Transverse colon (tissue), 3 donors: ENCODE measurements around the gene MFNG.

Source experiments
- CTCF ChIP-seq, 5 experiments: fragments of 200-600 bp in 3 of 5; fragments of 450-650 bp in 2 of 5; sonication (generic) in 3 of 5; IDR thresholded peaks; 1 replicate in 2 of 5; 2 replicates in 3 of 5; pipeline ENCODE4 v1.5.1; 2016 to 2017; ENCODE audit warnings: antibody characterized with exemption in 5 of 5, inconsistent platforms in 3 of 5, mild to moderate bottlenecking in 2 of 5, moderate library complexity in 1 of 5
- EP300 ChIP-seq: sonication (generic); formaldehyde crosslinking; IDR thresholded peaks from one replicate; pipeline ENCODE4 v1.6.1; 2017; ENCODE audit warnings: antibody characterized with exemption, low read depth

DNA sequence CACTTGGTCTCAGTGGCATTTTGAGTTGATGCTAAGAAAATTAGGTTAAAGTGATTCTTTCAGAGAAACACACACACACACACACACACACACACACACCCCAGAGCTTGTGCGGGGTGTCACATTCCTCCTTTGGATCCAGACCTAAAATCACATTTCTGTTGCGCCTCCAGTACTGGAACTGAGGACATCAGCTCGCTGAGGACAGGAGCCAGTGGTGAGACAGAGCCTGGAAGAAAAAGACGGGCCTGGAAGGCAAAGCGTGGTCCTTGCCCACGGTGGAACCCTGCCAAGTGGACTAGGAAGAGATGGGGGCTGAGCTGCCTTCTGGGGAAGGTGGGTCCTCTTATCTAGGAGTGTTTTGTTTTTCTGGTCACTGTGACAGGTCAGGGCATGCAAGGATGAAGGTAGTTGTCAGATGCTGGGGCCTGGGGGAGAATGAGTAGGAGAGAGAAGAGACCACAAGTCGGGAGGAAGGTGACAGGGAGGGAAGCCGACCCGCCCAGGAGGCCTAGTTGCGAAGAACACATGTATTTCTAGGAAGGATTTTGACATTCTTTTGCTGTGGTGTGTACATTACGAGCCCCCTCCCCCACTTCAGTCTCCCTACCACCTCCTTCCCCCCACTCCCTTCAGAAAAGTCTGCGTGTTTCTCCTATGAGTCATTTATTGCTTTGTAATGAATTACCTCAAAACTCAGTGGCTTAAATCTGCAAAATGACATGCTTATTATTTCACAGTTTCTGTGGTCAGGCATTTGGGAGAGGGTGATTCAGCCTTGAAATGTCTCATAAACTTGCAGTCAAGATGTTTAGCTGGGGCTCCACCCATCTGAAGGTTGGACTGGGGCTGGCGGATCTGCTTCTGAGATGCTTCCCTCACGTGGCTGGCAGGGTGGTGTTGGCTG, 54.1 kb downstream of the MFNG start:
- TF ChIP-seq EP300 (no peak), CTCF (IDR thresholded peaks at IDR 0.05) (no peak)
